Pancreas (tissue), 10 donors: ENCODE results near the gene LRBA. TPM values are rescaled to one million over a fixed set of nuclear protein-coding genes. Genes with fewer than 3 reads are reported as not detected.

ENCODE experiments used
- ATAC-seq, 4 donors: fragments of 200-7000 bp; cut with Tn5 transposase; one replicate each; pipeline versions ENCODE4 v1.8.0 to v1.9.1; 2020; ENCODE audit warnings: mild to moderate bottlenecking in 4 of 4, moderate library complexity in 4 of 4
- DNase-seq, 6 donors: peaks; one replicate each; pipeline ENCODE4 v3.0.0-alpha.2; 2020
- FAIRE-seq: peaks from 2 replicates; lab custom pipeline; 2012; peaks lifted over from hg19 to GRCh38; lab: Jason Lieb, UNC
- H3K27ac ChIP-seq, 4 donors: fragments of 200-600 bp; sonication (generic); 1 replicate in 3 of 4; 2 replicates in 1 of 4; pipeline versions ENCODE4 v1.5.0 to v1.8.0; 2020
- H3K27me3 ChIP-seq, 4 donors: fragments of 200-600 bp; one replicate each; pipeline ENCODE4 v1.8.0; 2021
- H3K36me3 ChIP-seq, 3 donors: fragments of 200-600 bp; sonication (generic) in 1 of 3; one replicate each; pipeline versions ENCODE4 v1.5.0 to v1.8.0; 2020 to 2021
- H3K4me1 ChIP-seq, 3 donors: fragments of 200-600 bp; one replicate each; pipeline ENCODE4 v1.8.0; 2021
- H3K4me3 ChIP-seq, 4 donors: fragments of 200-600 bp; sonication (generic) in 2 of 4; one replicate each; pipeline versions ENCODE4 v1.5.0 to v1.8.0; 2020 to 2021
- H3K9me3 ChIP-seq, 4 donors: fragments of 200-600 bp; one replicate each; pipeline ENCODE4 v1.8.0; 2021
- WGBS, 2 donors: extraction: QIAGEN DNeasy Blood & Tissue Kit; methylation state at CpG; one replicate each; pipeline ENCODE4 v1.1.7; 2013; 5-methylcytosine and 5-hydroxymethylcytosine counted together
- intact Hi-C, 3 donors: fragments of 100-400 bp; cut with DNase I; formaldehyde crosslinking; loops; one replicate each; pipeline versions ENCODE4 v1.11.1 to v1.14.2; 2022
- polyA plus RNA-seq, 2 donors: library from polyadenylated mRNA; stranded (reverse); fragments of 200-250 nt; gene quantifications; one replicate each; pipeline ENCODE4 v1.2.3, GENCODE V29; 2013
- total RNA-seq, 6 donors: library from RNA; stranded (reverse); fragmentation: NEBNext Ultra II Directional in 4 of 6; extraction: Animal tissue kit (Norgen Biotek cat#: 25700) in 4 of 6; gene quantifications; one replicate each; pipeline versions ENCODE4 v1.2.1 to v1.2.4, GENCODE V29; 2021 to 2023
- TF ChIP-seq, protein P1 (sequence below), 4 donors: fragments of 200-600 bp; sonication (generic) in 3 of 4; IDR thresholded peaks; one replicate each; pipeline versions ENCODE4 v1.5.0 to v1.8.0; 2021; ENCODE audit warnings: antibody characterized with exemption in 4 of 4
- donor health status: healthy with polysubstance abuse.
- donor health status: DM: no; HTN: no; CAD: no; lungs with moderate emphysema.
- donor health status: DM: no; HTN: no; CAD: no.
- donor health status: control.
- donor health status: control.
- donor health status: Bipolar disorder and iron deficiency.
- donor health status: DM: yes; HTN: yes; CAD: no.
- donor health status: DM: no; HTN: no; CAD: no.
- donor health status: DM: no; HTN: no; CAD: no.
- donor health status: DM: yes; HTN: yes; CAD: no.

Gene LRBA
- total and polyA plus RNA-seq, 8 donors: 6.6 to 35.3 (median 22.3) TPM

DNA sequence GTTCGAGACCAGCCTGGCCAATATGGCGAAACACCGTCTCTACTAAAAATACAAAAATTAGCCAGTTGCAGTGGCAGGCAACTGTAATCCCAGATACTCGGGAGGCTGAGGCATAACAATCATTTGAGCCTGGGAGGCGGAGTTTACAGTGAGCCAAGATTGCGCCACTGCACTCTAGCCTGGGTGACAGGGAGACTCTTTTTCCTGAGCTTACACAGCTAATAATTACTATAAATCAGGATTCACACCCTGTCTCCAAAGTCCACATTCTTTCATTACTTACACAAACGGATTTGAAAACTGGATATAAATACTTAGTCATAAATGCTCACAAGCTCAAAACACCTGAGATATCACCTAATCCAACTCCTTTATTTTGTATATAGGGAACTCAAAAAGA lies 151.6 kb downstream of the LRBA start:
- FAIRE-seq (no peak), DNase-seq (no peak), ATAC-seq (no peak)
- WGBS, 2 donors: 91 to 93% methylated on average over 7 of the region's 7 CpGs
- Histone ChIP-seq H3K36me3 (no peaks in the 10 kb centered on the region), H3K27me3 (no peaks in the 10 kb centered on the region), H3K9me3 (peaks cover 0 to 4% (median 0%) of the 10 kb centered on the region in 4 donors), H3K27ac (no peak overlapping the region), H3K4me1 (no peaks in the 10 kb centered on the region), H3K4me3 (no peak overlapping the region)
- TF ChIP-seq, protein P1, sequence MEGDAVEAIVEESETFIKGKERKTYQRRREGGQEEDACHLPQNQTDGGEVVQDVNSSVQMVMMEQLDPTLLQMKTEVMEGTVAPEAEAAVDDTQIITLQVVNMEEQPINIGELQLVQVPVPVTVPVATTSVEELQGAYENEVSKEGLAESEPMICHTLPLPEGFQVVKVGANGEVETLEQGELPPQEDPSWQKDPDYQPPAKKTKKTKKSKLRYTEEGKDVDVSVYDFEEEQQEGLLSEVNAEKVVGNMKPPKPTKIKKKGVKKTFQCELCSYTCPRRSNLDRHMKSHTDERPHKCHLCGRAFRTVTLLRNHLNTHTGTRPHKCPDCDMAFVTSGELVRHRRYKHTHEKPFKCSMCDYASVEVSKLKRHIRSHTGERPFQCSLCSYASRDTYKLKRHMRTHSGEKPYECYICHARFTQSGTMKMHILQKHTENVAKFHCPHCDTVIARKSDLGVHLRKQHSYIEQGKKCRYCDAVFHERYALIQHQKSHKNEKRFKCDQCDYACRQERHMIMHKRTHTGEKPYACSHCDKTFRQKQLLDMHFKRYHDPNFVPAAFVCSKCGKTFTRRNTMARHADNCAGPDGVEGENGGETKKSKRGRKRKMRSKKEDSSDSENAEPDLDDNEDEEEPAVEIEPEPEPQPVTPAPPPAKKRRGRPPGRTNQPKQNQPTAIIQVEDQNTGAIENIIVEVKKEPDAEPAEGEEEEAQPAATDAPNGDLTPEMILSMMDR (IDR thresholded peaks at IDR 0.05): no peak
- intact Hi-C loops: loop anchor here in 2 of 3 donors (5.0 to 10.0 kb wide), 2 partner anchors 566 to 569 kb away; no protein-coding TSS in a partner anchor

DNA sequence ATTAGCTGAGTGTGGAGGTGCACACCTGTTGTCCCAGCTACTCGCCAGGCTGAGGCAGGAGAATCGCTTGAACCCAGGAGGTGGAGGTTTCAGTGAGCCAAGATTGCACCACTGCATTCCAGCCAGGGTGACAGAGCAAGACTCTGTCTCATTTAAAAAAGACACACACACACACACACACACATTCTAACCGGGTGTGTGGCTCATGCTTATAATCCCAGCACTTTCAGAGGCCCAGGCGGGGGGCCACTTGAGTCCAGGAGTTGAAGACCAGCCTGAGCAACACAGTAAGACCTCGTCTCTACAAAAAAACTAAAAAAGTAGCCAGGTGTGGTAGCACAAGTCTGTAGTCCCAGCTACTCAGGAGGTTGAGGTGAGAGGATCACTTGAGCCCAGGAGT lies 152.3 kb downstream of the LRBA start:
- TF ChIP-seq, protein P1 (IDR thresholded peaks at IDR 0.05): no peak
- no peaks in the 10 kb centered on the region for H3K27me3 ChIP-seq
- no peak overlapping the region for H3K27ac ChIP-seq
- H3K9me3 ChIP-seq: peaks cover 0 to 4% (median 0%) of the 10 kb centered on the region in 4 donors
- WGBS, 2 donors: 94 to 98% methylated on average over 5 of the region's 5 CpGs
- H3K4me3 ChIP-seq: no peak overlapping the region
- FAIRE-seq (no peak), DNase-seq (no peak), ATAC-seq (no peak)
- H3K36me3 ChIP-seq: no peaks in the 10 kb centered on the region
- H3K4me1 ChIP-seq: no peaks in the 10 kb centered on the region
- intact Hi-C loops: loop anchor here in 2 of 3 donors (5.0 to 10.0 kb wide), 2 partner anchors 566 to 568 kb away; no protein-coding TSS in a partner anchor

GRCh38 chr4:150859453-150859852 lies 155.6 kb downstream of the LRBA start:
- Histone ChIP-seq H3K9me3 (peaks cover 0 to 4% (median 0%) of the 10 kb centered on the region in 4 donors), H3K4me1 (no peaks in the 10 kb centered on the region), H3K27me3 (no peaks in the 10 kb centered on the region), H3K4me3 (no peak overlapping the region), H3K27ac (no peak overlapping the region), H3K36me3 (no peaks in the 10 kb centered on the region)
- no peak for FAIRE-seq
- ATAC-seq: no peak
- no peak for DNase-seq
- TF ChIP-seq, protein P1 (IDR thresholded peaks at IDR 0.05): no peak
- WGBS, 2 donors: 20% methylated on average over 1 of the region's 1 CpG
- intact Hi-C loops: no loop called here

- whole genome bisulfite sequencing, 2 donors: 94 to 96% methylated on average over 1 of the region's 1 CpG
- Histone ChIP-seq H3K4me3 (no peak overlapping the region), H3K27me3 (no peaks in the 10 kb centered on the region), H3K4me1 (no peaks in the 10 kb centered on the region), H3K27ac (no peak overlapping the region), H3K36me3 (no peaks in the 10 kb centered on the region), H3K9me3 (peaks cover 0 to 4% (median 0%) of the 10 kb centered on the region in 4 donors)
- no peak for DNase-seq
- TF ChIP-seq, protein P1 (IDR thresholded peaks at IDR 0.05): no peak
- no peak for FAIRE-seq
- intact Hi-C loops: no loop called here
- no peak for ATAC-seq
These were observed 159.0 kb downstream of the LRBA start for GRCh38 chr4:150855981-150856510.

DNA sequence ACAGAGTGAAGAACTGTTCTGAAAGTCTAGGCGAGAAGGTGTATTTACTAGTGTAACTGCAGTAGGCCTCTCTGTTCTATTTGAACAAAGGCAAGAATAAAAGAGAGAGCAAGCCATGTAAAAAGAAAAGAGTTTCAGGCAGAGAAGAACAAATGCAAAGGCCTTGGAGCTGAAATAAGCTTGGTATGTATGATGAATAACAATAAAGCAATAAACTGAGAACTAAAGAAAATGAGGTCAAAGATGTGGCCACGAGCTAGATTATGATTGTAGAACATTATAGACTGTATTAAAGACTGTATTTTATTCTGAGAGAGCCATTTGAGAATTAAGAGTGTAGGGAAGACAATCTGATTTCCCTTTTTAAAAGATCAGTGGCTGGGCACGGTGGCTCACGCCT lies 160.5 kb downstream of the LRBA start:
- no peak for DNase-seq
- H3K36me3 ChIP-seq: no peaks in the 10 kb centered on the region
- intact Hi-C loops: no loop called here
- no peaks in the 10 kb centered on the region for H3K4me1 ChIP-seq
- FAIRE-seq: no peak
- no peaks in the 10 kb centered on the region for H3K27me3 ChIP-seq
- ATAC-seq: no peak
- no peak overlapping the region for H3K4me3 ChIP-seq
- WGBS, 2 donors: 98 to 99% methylated on average over 4 of the region's 4 CpGs
- H3K27ac ChIP-seq: no peak overlapping the region
- H3K9me3 ChIP-seq: peaks cover 0 to 4% (median 0%) of the 10 kb centered on the region in 4 donors
- TF ChIP-seq, protein P1 (IDR thresholded peaks at IDR 0.05): no peak
